ENCODE results near the gene ADTRP. TPM values are rescaled to one million over a fixed set of nuclear protein-coding genes. Genes with fewer than 3 reads are reported as not detected.

ADTRP gene
- total RNA-seq, 2 experiments from 2014 or later: not detected

DNA sequence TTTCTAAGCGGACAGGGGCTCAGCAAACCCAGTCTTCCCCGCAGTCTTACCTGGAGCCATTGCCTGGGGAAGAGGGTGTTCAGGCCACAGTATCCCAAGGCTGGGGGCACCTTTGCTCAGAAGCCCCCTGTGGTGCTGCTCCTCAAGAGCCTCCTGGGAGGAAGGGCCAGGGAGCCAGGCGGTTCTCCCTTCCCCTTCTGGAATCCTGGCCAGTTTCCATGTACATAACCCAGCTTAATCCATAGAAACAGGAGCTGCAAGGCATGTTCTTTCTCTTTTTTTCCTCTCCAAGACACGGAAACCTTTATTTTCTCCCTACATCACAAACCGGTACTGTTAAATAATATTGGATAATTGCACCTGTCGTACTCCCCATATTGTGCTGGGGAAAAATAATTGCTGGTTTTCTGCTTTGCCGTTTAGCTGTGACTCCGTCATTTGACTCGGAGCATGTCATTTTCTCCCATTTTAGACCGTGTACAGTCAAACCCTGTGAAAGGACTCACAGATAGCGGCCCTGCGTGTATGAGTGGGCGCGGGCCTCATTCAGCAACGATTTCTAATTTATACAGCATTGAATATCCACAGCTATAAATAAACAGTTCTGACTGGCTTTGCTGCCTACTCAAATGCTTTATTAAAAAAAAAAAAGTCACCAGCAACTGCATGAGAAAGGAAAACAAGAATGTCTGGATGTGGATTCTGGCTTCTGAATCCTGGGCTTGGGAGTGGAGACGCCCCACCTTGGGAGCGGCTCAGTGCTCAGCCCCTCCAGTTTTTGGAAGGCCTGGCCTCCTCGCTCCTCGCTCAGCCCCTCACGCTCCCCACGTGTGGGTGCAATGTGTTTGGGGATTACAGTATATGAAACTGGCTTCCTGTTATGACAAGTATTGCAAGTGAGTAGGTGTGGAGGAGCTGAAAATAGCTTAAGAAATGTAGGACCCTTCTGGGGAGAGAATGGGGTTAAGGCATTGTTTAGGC is 67.3 kb downstream of the ADTRP start:
- no peaks in the 10 kb centered on the region for H4K20me1 ChIP-seq (ENCODE audit: insufficient read depth, low read length)
- H3K4me1 ChIP-seq (ENCODE audit: insufficient read depth, low read length, poor library complexity, severe bottlenecking): no peaks in the 10 kb centered on the region
- intact Hi-C loops (cut with micrococcal nuclease; ENCODE audit: unreplicated experiment): no loop called here
- H3K79me2 ChIP-seq (ENCODE audit: insufficient read depth, low read depth, low read length): no peaks in the 10 kb centered on the region
- no peak for DNase-seq (ENCODE audit: low spot score)
- ChIA-PET CTCF (ENCODE audit: unreplicated experiment) (no interaction called here), POLR2A (interaction anchor here (0.6 kb wide), 1 partner anchor 900 kb away, joined by 3 read pairs; no protein-coding TSS in a partner anchor)
- no peaks in the 10 kb centered on the region for H3K9me3 ChIP-seq (ENCODE audit: low read length)
- TF ChIP-seq, protein P1, sequence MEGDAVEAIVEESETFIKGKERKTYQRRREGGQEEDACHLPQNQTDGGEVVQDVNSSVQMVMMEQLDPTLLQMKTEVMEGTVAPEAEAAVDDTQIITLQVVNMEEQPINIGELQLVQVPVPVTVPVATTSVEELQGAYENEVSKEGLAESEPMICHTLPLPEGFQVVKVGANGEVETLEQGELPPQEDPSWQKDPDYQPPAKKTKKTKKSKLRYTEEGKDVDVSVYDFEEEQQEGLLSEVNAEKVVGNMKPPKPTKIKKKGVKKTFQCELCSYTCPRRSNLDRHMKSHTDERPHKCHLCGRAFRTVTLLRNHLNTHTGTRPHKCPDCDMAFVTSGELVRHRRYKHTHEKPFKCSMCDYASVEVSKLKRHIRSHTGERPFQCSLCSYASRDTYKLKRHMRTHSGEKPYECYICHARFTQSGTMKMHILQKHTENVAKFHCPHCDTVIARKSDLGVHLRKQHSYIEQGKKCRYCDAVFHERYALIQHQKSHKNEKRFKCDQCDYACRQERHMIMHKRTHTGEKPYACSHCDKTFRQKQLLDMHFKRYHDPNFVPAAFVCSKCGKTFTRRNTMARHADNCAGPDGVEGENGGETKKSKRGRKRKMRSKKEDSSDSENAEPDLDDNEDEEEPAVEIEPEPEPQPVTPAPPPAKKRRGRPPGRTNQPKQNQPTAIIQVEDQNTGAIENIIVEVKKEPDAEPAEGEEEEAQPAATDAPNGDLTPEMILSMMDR (conservative IDR thresholded peaks at IDR 0.05; ENCODE audit: low read length): no peak
- no peak for TF ChIP-seq EZH2phosphoT487 (IDR thresholded peaks at IDR 0.05; ENCODE audit: borderline replicate concordance, low read depth, low read length)
- no peak overlapping the region for H2AFZ ChIP-seq (ENCODE audit: low read length)
- no peaks in the 10 kb centered on the region for H3K36me3 ChIP-seq (ENCODE audit: insufficient read depth, low read length)
- H3K9me2 ChIP-seq (ENCODE audit: insufficient read depth, low read length): no peaks in the 10 kb centered on the region
- BruUV-seq (replicated peaks): no TSS peak
- no peak overlapping the region for H3K4me2 ChIP-seq (ENCODE audit: low read length)
- no peak overlapping the region for H3K4me3 ChIP-seq (ENCODE audit: low read depth, low read length, poor library complexity, severe bottlenecking)
- no peak overlapping the region for H3K27ac ChIP-seq (ENCODE audit: low read depth, low read length, poor library complexity, severe bottlenecking)

GRCh38 chr6:11710311-11710761 is 68.3 kb downstream of the ADTRP start:
- ChIA-PET POLR2A (no interaction called here), CTCF (ENCODE audit: unreplicated experiment) (no interaction called here)
- TF ChIP-seq EZH2phosphoT487 (IDR thresholded peaks at IDR 0.05; ENCODE audit: borderline replicate concordance, low read depth, low read length): no peak
- TF ChIP-seq, protein P1 (conservative IDR thresholded peaks at IDR 0.05; ENCODE audit: low read length): no peak
- no peak overlapping the region for H3K4me3 ChIP-seq (ENCODE audit: low read depth, low read length, poor library complexity, severe bottlenecking)
- H3K27ac ChIP-seq (ENCODE audit: low read depth, low read length, poor library complexity, severe bottlenecking): no peak overlapping the region
- H2AFZ ChIP-seq (ENCODE audit: low read length): no peak overlapping the region
- no TSS peak for BruUV-seq (replicated peaks)
- no peaks in the 10 kb centered on the region for H3K9me2 ChIP-seq (ENCODE audit: insufficient read depth, low read length)
- DNase-seq (ENCODE audit: low spot score): no peak
- no peaks in the 10 kb centered on the region for H3K9me3 ChIP-seq (ENCODE audit: low read length)
- intact Hi-C loops (cut with micrococcal nuclease; ENCODE audit: unreplicated experiment): no loop called here
- no peaks in the 10 kb centered on the region for H3K79me2 ChIP-seq (ENCODE audit: insufficient read depth, low read depth, low read length)
- H3K4me2 ChIP-seq (ENCODE audit: low read length): no peak overlapping the region
- no peaks in the 10 kb centered on the region for H4K20me1 ChIP-seq (ENCODE audit: insufficient read depth, low read length)
- no peaks in the 10 kb centered on the region for H3K36me3 ChIP-seq (ENCODE audit: insufficient read depth, low read length)
- no peaks in the 10 kb centered on the region for H3K4me1 ChIP-seq (ENCODE audit: insufficient read depth, low read length, poor library complexity, severe bottlenecking)

DNA sequence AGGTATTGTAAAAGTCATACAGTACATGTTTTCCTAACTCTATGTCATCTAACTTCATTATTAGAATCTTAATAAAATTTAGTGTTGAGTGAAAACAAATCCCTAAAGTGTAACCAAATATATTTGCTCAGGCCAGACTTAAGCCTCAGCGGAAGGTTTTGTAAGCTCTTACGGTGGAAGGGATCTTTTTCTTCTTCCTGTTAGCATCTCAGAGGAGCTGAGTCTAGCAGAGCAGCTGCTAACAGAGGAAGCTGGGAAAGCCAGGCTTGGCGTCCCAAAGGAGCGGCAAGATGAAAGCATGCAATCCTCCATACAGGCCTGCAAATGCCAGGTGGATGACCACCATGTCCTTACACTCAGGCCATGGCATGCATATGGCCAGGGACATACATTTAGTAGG is 72.4 kb downstream of the ADTRP start:
- Histone ChIP-seq H3K4me3 (ENCODE audit: low read depth, low read length, poor library complexity, severe bottlenecking) (no peak overlapping the region), H2AFZ (ENCODE audit: low read length) (no peak overlapping the region), H3K4me2 (ENCODE audit: low read length) (no peak overlapping the region), H3K36me3 (ENCODE audit: insufficient read depth, low read length) (no peaks in the 10 kb centered on the region), H3K79me2 (ENCODE audit: insufficient read depth, low read depth, low read length) (no peaks in the 10 kb centered on the region), H3K9me2 (ENCODE audit: insufficient read depth, low read length) (no peaks in the 10 kb centered on the region), H3K4me1 (ENCODE audit: insufficient read depth, low read length, poor library complexity, severe bottlenecking) (no peaks in the 10 kb centered on the region), H4K20me1 (ENCODE audit: insufficient read depth, low read length) (no peaks in the 10 kb centered on the region), H3K27ac (ENCODE audit: low read depth, low read length, poor library complexity, severe bottlenecking) (no peak overlapping the region), H3K9me3 (ENCODE audit: low read length) (no peaks in the 10 kb centered on the region)
- no TSS peak for BruUV-seq (replicated peaks)
- no peak for DNase-seq (ENCODE audit: low spot score)
- TF ChIP-seq, protein P1 (conservative IDR thresholded peaks at IDR 0.05; ENCODE audit: low read length): no peak
- no peak for TF ChIP-seq EZH2phosphoT487 (IDR thresholded peaks at IDR 0.05; ENCODE audit: borderline replicate concordance, low read depth, low read length)
- POLR2A ChIA-PET: no interaction called here
- intact Hi-C loops (cut with micrococcal nuclease; ENCODE audit: unreplicated experiment): loop anchor here (10.0 kb wide), 1 partner anchor 369 kb away; no protein-coding TSS in a partner anchor
- CTCF ChIA-PET (ENCODE audit: unreplicated experiment): no interaction called here

All from OCI-LY7 (cell line).